ENCODE measurements around the gene NUP93.
"Not testable (repeated sequence)": the region's sequence is repeated elsewhere in the genome, so short reads cannot be mapped to it uniquely, and the experiment has no call there.

Gene NUP93

DNA sequence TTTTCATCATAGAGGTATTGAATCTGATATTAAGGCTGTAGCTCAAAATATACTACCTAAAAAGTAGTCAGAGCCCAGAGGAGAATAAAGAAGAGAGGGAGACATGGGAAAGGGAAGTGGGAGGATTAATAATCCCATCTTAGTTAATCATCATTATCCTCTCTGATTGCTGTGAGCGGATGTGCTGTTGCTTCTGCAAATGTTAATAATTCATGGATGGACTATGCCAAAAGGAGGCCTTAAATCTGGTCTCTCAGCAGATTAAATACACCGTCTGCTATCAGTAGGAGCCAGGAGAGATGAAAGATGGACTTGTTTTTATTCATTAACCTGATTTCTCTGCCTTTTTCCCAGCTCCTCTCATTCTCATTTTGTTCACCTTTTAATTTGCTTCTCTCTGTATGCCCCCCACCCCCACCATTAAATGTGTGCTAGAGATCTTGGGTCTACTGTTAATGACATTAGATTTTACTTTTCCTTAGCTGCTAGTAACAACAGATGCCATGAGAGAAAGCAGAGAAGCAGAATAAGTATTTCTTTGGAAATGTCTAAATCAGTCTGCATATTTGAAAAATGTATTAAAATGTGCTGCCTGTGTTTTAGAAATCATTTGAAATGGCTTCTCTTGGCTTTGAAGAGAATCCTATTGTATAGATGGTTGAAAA is 44.2 kb downstream of the NUP93 start:
- in situ Hi-C loops (cut with MboI; ENCODE audit: low sequenced_read_pairs) = no loop called here

DNA sequence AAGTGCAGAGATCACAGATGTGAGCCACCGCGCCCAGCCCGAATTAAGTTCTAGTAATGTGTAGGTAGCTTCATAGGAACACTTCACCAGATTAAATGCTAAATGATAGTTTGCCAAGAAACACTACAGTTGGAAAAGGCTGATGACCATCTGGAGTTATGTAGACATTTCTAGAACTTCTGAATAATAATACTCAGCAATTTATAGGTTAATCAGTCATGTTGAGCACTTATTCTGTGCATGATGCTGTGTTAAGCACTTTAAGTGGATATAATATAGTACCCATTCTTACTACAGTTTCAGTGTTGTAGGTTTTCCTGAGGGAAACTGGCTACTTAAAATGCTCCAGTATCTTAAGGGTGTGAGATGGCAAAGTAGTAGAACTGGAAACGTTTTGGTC is 45.2 kb downstream of the NUP93 start:
- in situ Hi-C loops (cut with MboI; ENCODE audit: low sequenced_read_pairs) = no loop called here

DNA sequence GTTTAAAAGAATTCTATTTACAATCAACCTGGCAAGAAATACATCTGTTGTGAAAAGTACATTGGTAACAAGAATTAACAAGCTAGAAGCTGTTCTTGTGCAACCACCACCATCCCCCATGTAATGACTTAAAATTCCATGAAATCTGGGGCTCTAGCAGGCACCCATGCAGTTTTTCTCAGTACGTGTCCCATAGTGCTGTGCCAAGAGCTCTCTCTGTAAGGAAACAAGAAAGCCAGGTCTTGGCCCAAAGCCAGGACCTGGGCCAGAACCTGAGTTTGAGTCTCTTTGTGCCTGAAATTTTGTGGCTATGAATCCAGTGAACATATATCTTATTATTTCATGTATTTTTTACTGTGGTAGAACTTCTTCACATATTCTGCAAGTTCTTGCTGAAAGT is 46.6 kb downstream of the NUP93 start:
- in situ Hi-C loops (cut with MboI; ENCODE audit: low sequenced_read_pairs) = no loop called here

DNA sequence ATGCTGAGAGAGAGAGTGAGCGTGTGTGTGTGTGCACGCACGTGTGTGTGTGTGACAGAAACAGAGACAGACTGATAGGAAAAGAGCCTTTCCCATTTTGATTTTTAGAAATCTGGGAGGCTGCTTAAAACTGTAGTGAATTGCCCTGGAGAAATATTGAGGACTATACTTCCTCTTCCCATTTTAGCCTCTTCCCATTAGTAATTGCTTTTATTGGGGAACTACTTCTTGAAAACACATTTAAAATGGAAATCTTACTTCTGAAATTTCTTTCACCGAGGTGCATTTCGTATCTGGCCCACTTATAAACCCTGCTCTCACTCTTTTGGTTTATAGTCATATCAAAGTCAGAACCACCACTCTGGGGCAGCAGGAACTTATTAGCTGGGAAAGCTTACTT is 47.1 kb downstream of the NUP93 start:
- in situ Hi-C loops (cut with MboI; ENCODE audit: low sequenced_read_pairs) = no loop called here

DNA sequence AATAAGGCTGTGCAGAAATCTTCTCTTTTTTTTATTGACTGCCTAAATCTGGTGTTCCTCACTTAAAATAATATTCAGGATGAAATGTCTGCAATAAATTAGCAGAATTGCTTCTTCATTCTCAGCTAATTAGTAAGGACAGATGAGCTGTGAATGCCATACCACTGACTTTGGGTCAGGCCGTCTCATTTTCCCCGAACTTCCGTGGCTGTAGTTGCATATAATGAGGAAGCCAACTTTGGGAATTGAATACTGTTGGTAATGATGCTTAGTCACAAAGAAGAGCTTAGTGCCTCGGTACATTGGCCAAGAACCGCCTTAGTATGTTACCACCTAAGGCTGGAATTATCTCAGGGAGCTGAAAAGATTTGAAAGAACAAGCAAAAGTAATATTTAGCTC is 47.6 kb downstream of the NUP93 start:
- in situ Hi-C loops (cut with MboI; ENCODE audit: low sequenced_read_pairs) = no loop called here

DNA sequence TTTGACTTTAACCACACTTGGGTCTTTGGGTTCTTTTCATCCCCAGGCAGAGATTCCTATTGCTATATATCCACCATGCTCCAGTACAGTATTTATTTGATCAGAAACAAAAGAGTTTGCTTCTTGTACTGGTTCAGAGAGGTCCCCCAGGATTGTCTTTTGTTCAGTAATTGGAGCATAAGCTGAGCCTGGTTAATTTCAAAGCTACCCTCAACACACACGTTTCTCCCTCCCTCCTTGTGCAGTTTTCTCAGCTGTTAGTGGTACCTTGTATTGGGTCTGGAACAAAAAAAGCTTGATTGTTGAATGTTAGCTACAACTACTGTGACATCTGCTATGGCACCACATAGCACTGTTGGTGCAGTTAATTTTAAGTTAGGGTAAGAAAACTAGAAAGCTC is 50.0 kb downstream of the NUP93 start:
- in situ Hi-C loops (cut with MboI; ENCODE audit: low sequenced_read_pairs) = no loop called here

DNA sequence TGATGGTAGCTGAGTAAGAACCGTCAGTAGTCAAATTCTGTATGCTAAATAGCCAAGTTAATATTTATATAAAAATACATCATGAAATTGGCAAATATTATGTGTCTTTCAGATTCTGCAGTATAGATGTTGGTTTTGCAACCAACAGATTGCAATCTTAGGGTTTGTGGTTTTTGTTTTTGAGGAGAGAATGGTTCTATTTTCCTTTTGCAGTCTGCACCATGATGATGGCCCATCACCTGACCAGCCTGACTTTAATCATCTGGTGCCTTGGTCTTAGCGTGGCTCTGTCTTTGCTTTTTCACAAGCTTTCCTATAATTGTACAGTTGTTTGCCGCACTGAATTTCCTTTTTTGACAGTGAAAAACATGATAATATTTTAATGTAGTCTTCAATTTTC is 50.7 kb downstream of the NUP93 start:
- in situ Hi-C loops (cut with MboI; ENCODE audit: low sequenced_read_pairs) = no loop called here

DNA sequence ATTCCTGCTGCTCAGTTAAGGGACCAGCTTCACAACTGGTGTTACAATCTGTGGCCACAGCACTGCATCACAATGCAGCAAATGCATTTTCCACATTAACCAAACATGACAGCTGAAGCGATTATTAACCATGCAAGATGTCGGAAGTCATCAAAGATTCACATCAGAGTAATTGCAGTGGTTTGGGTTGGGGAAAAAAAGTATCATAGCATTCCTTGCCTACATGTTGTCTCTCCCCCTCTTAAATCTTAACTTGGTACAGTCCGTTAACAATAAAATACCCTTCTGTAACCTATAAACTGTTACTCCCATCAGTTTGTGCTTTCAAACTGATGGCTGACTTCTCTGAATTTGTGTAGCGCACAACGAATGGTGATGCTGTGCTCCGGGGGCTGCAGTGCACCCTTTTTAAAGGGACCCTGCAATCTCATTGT is 51.6 kb downstream of the NUP93 start:
- in situ Hi-C loops (cut with MboI; ENCODE audit: low sequenced_read_pairs) = no loop called here

DNA sequence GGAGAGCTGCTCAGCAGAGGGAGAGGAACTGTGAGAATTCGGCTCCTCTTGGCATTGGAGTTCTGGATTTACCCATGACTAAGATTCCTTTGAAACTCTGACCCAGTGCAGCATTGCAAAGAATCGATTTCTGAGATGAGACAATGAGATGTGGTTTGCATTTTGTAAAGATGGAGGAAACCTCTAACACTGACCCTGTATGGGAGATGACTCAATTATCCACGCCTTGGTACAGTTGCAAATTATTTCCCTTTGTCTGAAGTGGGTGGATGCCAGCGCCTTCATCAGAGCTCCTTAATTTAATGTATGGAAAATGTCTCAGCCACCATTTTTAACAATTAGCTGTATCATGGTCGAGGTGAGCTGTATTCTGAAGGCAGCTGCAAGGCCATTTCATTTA is 53.4 kb downstream of the NUP93 start:
- in situ Hi-C loops (cut with MboI; ENCODE audit: low sequenced_read_pairs) = no loop called here

DNA sequence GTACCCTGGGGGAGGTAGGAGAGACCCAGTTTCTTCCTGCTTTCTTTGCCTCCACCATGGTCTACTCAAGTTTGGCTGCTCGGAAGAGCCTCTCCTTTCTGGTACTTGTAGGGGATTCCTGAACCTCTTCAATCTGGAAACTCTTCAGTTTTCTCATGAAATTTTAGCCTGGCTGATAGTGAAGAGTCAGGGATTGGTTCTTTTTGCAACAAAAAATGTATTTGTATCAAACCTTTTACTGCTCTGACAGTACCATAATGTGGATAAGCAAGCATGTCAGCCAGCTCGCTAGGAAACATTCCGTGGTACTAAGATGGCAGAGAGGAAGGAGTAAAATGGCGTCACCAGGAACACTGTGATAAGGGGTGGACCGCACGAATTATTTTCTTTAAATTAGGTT is 55.4 kb downstream of the NUP93 start:
- in situ Hi-C loops (cut with MboI; ENCODE audit: low sequenced_read_pairs) = no loop called here

DNA sequence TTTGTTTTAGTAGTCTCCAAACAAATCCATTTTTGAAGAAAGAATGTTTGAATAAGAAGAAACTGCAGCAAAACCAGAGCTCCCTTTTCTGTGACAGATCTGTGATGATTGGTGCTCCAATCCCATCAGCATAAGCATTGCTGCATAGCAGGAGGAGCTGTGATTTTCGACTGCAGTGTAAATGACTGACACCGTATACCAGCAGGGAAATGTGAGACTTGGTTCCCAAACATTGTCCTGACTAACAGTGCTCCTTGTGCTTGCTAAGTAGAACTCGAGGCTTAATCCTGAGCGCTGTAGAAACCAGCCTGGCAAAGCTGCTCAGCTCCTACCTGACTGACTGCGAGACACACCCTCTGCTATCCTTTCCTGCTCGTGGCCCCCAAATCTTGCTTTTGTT is 57.2 kb downstream of the NUP93 start:
- in situ Hi-C loops (cut with MboI; ENCODE audit: low sequenced_read_pairs) = no loop called here

DNA sequence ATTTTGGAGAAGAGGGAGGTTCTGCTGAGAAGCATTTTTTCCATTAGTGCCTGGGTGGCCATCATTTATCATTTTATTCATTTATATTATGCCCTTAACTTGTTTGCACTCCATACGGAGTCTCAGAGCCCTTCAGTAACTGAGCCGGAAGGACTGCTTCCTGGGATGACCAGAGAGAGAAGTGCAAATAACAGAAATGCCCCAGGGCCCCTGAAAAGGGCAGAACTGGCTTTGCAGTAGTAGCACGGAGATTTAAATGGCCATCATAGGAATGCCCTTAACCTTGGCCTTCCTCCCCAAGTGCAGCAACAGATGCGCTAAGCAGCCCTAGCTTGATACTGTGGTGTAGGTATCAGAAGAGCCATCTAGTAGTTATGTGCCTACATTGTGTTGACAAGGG is 58.5 kb downstream of the NUP93 start:
- in situ Hi-C loops (cut with MboI; ENCODE audit: low sequenced_read_pairs) = no loop called here

DNA sequence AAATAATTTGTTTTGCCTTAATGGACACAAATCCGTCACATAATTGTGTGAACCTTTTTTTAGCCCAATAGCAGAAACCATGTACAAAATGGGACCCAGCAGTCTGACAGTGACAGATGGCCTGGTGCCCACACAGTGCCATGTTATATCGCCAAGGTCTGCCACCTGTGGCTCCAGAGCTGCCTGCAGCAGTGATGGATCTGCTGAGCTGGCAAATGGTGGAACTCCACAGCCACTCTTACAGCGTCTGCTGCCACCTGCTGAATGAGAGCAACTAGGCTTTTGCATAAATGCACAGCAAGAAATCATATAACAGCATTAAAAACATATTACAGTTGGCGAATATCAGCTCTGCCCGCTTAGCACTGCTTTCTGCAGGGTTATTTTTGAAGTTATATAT is 59.4 kb downstream of the NUP93 start:
- in situ Hi-C loops (cut with MboI; ENCODE audit: low sequenced_read_pairs) = no loop called here

DNA sequence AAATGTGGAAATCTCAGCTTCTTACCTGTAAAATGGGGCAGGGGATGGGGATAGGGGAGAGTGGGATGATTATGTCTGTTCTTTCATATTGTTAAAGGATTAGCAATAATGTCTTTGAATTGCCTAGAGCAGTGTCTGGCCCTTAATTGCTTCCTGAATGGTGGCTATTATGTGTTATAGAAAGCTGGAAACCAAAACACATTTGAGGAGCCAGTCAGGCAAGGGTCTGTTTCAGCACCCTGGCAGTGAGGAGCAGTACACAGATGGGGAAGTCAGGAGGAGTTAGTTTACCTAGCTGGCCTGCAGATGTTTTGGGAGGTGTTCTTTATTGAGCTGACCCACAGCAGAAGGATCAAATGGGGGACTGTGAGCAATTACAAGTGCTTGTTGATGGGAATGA is 63.0 kb downstream of the NUP93 start:
- in situ Hi-C loops (cut with MboI; ENCODE audit: low sequenced_read_pairs) = no loop called here

DNA sequence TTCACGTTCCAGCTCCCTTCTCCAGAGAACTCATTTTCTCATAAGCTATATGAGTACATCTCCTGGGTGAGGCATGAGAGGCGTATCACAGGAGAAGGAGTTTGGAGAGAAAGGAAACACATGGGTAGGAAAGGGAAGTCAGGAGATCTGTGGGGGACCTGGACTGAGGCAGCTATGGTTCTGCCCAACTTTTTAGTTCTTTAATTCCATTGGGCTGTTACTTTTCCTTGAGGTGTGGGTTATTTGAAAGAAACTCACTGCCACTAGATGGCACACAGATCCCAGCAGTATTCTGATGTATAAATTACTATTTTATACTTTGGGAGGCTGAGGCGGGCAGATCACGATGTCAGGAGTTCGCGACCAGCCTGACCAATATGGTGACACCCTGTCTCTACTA is 63.6 kb downstream of the NUP93 start:
- in situ Hi-C loops (cut with MboI; ENCODE audit: low sequenced_read_pairs) = no loop called here

DNA sequence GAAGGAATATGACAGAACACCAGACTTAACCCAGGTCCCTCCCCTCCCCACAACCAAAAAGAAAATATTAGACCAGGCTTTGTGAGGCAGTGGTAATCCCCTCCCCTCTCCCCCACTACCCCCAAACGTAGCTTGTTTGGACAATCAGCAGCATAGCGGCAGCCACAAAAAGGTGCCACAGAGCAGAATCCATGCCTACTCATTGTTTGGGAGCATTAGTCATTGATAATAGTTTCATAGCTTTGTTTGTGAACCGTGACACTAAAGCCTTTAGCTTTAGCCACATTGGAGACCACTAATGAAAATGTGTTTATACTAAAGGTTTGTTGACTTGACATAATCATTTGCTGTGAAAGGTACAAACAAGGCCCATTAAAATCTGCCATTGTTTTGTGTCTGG is 65.1 kb downstream of the NUP93 start:
- in situ Hi-C loops (cut with MboI; ENCODE audit: low sequenced_read_pairs) = no loop called here

DNA sequence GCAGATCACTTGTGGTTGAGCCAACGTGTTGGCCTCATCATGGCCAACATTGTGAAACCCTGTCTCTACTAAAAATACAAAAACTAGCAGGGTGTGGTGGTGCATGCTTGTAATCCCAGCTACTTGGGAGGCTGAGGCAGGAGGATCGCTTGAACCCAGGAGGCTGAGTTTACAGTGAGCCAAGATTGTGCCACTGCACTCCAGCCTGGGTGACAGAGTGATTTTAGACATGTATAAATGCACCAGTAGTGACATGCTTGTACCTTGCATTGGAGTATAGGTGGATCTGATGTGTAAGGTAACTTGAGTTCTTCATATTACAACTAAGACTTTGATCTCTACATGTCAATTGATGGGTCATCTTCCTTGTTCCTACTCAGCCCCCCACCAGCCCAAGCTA is 67.1 kb downstream of the NUP93 start:
- in situ Hi-C loops (cut with MboI; ENCODE audit: low sequenced_read_pairs) = not testable (repeated sequence)

DNA sequence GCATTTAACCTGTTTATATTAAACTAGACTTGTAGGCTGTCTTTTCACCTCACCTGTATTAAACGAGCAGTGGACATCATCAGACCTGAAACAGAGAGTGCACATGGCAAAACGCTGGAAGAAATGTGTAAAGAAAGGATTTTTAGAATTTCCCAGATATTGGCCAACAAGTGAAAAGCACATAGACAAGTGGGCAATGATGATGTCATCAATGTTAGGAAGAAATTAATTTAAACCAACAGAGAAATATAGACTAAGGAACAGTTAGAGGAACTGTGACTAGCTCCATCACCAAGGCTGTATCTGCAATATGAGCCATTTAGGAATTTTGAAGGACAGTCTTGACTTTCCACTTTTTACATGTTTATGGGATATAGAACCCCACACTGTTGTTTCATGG is 67.9 kb downstream of the NUP93 start:
- in situ Hi-C loops (cut with MboI; ENCODE audit: low sequenced_read_pairs) = no loop called here

DNA sequence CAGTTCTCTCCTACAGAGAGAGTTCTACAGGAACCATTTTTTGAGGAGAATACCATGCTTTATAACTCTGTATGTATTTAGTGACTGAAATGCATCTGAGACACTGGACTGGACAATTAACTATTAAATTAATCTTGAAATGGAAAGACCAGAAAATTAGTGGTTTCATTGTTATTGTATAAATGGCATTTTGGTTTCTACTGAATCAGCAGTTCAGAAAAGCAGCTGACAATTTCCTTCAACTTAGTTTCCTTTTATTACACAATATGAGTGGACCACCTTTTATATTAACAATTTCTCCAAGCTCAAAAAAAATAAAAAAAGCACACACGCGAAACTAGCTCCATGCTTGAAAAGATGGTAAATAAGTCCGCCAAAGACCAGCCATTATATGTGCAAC is 69.0 kb downstream of the NUP93 start:
- in situ Hi-C loops (cut with MboI; ENCODE audit: low sequenced_read_pairs) = no loop called here

DNA sequence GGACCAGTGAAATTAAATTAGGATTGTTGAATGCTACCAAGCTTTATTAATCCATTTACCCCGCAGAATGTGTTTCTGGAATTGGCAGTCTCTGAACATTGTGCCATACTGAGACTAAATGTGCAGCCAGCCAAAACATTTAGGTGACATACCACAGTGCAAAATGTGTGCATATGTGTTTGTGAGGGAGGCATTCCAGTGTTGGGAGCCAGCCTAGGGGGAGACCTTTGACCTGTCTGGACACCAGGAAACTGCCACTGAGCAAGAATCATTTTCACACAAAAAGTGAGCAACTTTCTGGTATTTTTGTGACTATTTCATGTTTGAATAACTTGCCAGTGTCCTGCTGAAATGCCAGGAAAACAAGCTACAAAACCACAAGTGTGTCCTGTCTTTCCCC is 70.4 kb downstream of the NUP93 start:
- in situ Hi-C loops (cut with MboI; ENCODE audit: low sequenced_read_pairs) = no loop called here

DNA sequence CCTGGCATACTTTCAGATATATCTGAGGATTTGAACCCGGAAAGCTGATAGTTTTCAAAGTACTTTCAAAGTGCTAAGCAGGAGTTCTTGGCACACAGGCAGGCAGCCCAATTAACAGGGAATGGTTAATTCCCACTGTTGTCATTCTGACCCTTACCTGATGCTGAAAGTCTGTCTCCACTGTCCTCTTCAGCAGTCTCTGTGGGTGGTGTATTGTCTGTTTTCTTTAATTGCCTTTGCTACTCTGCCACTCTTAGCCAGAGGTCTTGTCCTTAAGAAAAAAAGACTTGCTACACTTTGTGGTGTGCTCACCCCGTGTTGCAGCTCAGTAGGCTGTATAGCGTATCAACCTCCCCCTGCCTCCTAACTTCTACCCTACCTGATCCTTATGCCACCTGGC is 71.8 kb downstream of the NUP93 start:
- in situ Hi-C loops (cut with MboI; ENCODE audit: low sequenced_read_pairs) = no loop called here

DNA sequence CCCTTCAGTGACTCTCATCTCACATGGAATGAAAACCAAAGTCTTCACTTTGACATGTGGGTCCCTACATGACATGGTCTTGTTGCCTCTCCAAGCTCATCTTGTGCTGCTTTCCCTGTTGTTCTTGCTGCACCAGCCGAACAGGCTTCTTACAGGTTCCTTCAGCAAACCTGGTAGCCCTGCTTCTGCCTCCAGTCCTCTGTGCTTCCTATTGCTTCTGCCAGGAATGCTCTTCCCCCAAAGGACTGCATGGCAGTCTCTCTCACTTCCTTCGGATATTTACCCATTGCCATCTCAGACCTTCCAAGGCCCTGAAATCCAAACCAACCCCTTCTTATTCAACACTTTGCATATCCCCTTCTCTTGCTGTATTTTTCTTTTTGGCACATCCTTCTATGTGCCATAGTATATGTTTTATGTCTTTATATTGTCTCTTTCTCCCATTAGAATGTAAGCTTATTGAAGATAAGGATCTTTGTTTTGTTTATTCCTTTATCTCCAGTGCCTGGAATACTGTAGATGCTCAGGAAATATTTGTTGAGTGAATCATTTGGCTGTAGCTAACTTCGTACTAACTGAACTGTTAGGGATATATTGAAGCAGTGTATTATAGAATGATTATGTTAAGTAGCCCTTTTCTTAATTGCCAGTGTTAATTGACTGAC is 77.2 kb downstream of the NUP93 start:
- in situ Hi-C loops (cut with MboI; ENCODE audit: low sequenced_read_pairs) = no loop called here

DNA sequence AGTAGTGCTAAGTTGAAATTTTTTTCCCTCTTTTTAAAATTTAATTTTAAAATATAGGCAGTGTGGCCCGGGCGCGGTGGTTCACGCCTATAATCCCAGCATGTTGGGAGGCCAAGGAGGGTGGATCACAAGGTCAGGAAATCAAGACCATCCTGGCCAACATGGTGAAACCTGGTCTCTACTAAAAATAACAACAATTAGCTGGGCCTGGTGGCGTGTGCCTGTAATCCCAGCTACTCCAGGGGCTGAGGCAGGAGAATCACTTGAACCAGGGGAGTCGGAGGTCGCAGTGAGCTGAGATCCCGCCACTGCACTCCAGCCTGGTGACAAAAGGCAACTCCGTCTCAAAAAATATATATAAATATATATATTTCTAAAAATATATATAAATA is 77.7 kb downstream of the NUP93 start:
- in situ Hi-C loops (cut with MboI; ENCODE audit: low sequenced_read_pairs) = not testable (repeated sequence)
